ENCODE results near the gene ST6GALNAC2. TPM values are rescaled to one million over a fixed set of nuclear protein-coding genes. Genes with fewer than 3 reads are reported as not detected.
"Not testable (repeated sequence)": the region's sequence is repeated elsewhere in the genome, so short reads cannot be mapped to it uniquely, and the experiment has no call there.

The ST6GALNAC2 gene
- total and polyA plus RNA-seq, 2 experiments from 2014 or later = 0.65 to 0.96 TPM

DNA sequence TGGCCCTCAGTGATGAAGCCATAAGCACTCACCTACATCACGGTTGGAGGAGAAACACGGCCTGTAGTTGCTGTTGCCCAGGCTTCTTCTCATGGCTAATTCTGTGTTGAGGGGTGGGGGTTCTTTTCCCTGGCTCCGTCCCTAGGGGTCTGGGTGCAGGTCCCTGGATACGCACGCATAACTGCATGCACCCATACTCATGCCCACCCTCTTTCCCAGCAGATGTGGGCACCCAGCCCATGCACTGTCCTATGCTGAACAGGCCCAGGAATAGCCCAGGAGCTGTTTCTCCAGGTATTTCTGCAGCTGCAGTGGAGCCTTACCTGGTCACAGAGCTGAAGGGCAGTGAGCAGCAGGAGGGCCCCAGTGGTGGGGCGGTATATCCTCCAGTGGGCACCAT is 39.8 kb upstream of the ST6GALNAC2 start:
- 84 to 88% methylated on average over 6 of the region's 6 CpGs for WGBS, 2 experiments (ENCODE audit: low coverage in 1 of 2, low lambda C conversion rate in 2 of 2, missing lambda C conversion rate in 2 of 2)
- no peak overlapping the region for H3K9ac ChIP-seq
- H3K27me3 ChIP-seq (replicated peaks; ENCODE audit: insufficient read depth) = 0 out of 2 replicates have a peak, but pooled peaks cover 6% of the 10 kb centered on the region
- 0 out of 2 replicates have a peak, but pooled peaks cover 8% of the 10 kb centered on the region for H3F3A ChIP-seq (ENCODE audit: insufficient read depth)
- in situ Hi-C loops (cut with MboI) = no loop called here
- no peaks in the 10 kb centered on the region for H3K9me3 ChIP-seq (ENCODE audit: low read depth)
- TF ChIP-seq EZH2 (IDR thresholded peaks at IDR 0.05; ENCODE audit: insufficient read depth, poor library complexity, severe bottlenecking) (no peak), EZH2phosphoT487 (IDR thresholded peaks at IDR 0.05; ENCODE audit: insufficient read depth, low read depth) (no peak)
- H3K36me3 ChIP-seq (ENCODE audit: low read depth) = no peaks in the 10 kb centered on the region
- DNase-seq = no peak
- H3K4me3 ChIP-seq = no peak overlapping the region
- no peaks in the 10 kb centered on the region for H3K79me2 ChIP-seq (ENCODE audit: insufficient read depth)
- no peaks in the 10 kb centered on the region for H4K20me1 ChIP-seq (ENCODE audit: insufficient read depth)
- peaks cover 9% of the 10 kb centered on the region for H3K4me1 ChIP-seq (ENCODE audit: insufficient read depth)
- no peak overlapping the region for H3K4me2 ChIP-seq (ENCODE audit: unreplicated experiment)
- no peak overlapping the region for H2AFZ ChIP-seq
- H3K27ac ChIP-seq = no peak overlapping the region
- H3K9me2 ChIP-seq (ENCODE audit: insufficient read depth) = no peaks in the 10 kb centered on the region

DNA sequence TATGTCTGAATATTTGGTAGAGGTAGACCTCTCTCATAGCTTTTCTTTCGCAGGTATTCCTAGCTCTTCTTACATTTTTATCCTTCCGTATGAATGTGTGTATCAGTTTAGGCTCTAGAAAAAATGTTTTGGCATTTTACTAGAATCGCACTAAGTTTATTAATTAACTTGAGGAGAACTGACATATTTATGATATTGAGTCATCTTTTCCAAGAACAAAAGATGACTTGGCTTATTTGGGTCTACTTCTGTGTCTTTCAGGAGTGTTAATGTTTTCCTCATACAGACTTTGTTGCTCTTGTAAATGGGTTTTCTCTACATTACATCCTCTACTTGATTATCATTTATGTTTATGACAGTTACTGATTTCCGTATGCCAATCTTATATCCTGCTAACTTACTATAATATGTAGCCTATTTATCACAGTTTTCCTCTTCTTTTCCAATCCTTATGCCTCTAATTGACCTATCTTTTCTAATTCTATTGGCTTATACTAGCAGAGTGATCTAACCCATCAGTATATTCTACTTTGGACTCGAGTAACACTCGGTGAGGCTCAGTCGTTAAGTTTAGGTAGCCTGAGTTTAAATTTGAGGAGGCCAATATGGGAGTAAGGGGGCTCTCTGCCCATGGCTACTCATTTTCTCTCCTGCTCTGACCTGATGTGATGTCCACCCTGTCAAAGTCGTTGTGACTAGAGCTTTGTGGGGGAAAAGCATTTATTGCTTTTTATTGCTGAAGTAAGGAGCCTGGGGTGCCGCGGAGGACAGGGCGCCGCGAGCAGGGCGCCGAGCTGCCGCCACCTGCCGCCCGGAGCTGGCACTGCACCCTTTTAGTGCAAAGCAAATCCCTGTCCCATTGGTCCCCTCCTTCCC is 37.8 kb upstream of the ST6GALNAC2 start:
- in situ Hi-C loops (cut with MboI) = no loop called here
- WGBS, 2 experiments (ENCODE audit: low coverage in 1 of 2, low lambda C conversion rate in 2 of 2, missing lambda C conversion rate in 2 of 2) = 7% methylated on average over 18 of the region's 18 CpGs

DNA sequence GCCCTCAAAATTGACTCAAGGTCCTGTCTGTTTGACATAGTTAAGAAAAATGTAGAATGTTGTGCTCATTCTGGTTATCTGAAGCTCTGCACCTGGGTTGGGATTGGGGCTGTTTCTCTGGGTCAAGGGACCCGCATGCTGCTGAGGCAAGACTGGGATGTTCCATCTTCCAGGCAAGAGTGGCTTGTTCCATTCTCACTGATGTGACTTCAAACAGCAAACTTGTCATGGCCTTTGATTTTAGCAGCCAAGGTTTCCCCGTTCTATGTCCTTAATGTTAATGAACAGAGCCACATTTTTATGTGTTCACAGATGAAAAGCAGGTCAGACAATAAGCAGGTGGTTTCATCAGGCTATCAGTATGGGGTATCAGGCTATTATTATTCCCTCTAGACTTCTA is 32.2 kb upstream of the ST6GALNAC2 start:
- no peak overlapping the region for H3K27ac ChIP-seq
- H3K4me3 ChIP-seq = no peak overlapping the region
- H3K79me2 ChIP-seq (ENCODE audit: insufficient read depth) = no peaks in the 10 kb centered on the region
- TF ChIP-seq EZH2 (IDR thresholded peaks at IDR 0.05; ENCODE audit: insufficient read depth, poor library complexity, severe bottlenecking) (no peak), EZH2phosphoT487 (IDR thresholded peaks at IDR 0.05; ENCODE audit: insufficient read depth, low read depth) (no peak)
- H3F3A ChIP-seq (ENCODE audit: insufficient read depth) = no peaks in the 10 kb centered on the region
- no peaks in the 10 kb centered on the region for H3K36me3 ChIP-seq (ENCODE audit: low read depth)
- in situ Hi-C loops (cut with MboI) = no loop called here
- H3K4me2 ChIP-seq (ENCODE audit: unreplicated experiment) = no peak overlapping the region
- no peak for DNase-seq
- H3K9ac ChIP-seq = no peak overlapping the region
- no peak overlapping the region for H2AFZ ChIP-seq
- H3K9me2 ChIP-seq (ENCODE audit: insufficient read depth) = no peaks in the 10 kb centered on the region
- H3K9me3 ChIP-seq (ENCODE audit: low read depth) = no peaks in the 10 kb centered on the region
- H3K4me1 ChIP-seq (ENCODE audit: insufficient read depth) = no peaks in the 10 kb centered on the region
- no peaks in the 10 kb centered on the region for H3K27me3 ChIP-seq (replicated peaks; ENCODE audit: insufficient read depth)
- 63 to 65% methylated on average over 2 of the region's 2 CpGs for WGBS, 2 experiments (ENCODE audit: low coverage in 1 of 2, low lambda C conversion rate in 2 of 2, missing lambda C conversion rate in 2 of 2)
- no peaks in the 10 kb centered on the region for H4K20me1 ChIP-seq (ENCODE audit: insufficient read depth)

More for the DNA sequence above, 37.8 kb upstream of the ST6GALNAC2 start:
- Histone ChIP-seq H3K9me2 (ENCODE audit: insufficient read depth) (no peaks in the 10 kb centered on the region), H3K9ac (peak overlapping the region; percentile 69), H3K79me2 (ENCODE audit: insufficient read depth) (no peaks in the 10 kb centered on the region), H2AFZ (peak overlapping the region; percentile 81), H3K4me3 (peak overlapping the region; percentile 61), H3K4me2 (ENCODE audit: unreplicated experiment) (peak overlapping the region; percentile 84), H4K20me1 (ENCODE audit: insufficient read depth) (no peaks in the 10 kb centered on the region), H3K9me3 (ENCODE audit: low read depth) (no peaks in the 10 kb centered on the region), H3K36me3 (ENCODE audit: low read depth) (no peaks in the 10 kb centered on the region), H3F3A (ENCODE audit: insufficient read depth) (0 out of 2 replicates have a peak, but pooled peaks cover 8% of the 10 kb centered on the region), H3K27ac (peak overlapping the region; percentile 41), H3K4me1 (ENCODE audit: insufficient read depth) (peaks cover 9% of the 10 kb centered on the region), H3K27me3 (replicated peaks; ENCODE audit: insufficient read depth) (0 out of 2 replicates have a peak, but pooled peaks cover 6% of the 10 kb centered on the region)
- no peak for TF ChIP-seq EZH2 (IDR thresholded peaks at IDR 0.05; ENCODE audit: insufficient read depth, poor library complexity, severe bottlenecking)
- no peak for TF ChIP-seq EZH2phosphoT487 (IDR thresholded peaks at IDR 0.05; ENCODE audit: insufficient read depth, low read depth)
- DNase-seq = peak; percentile 82

DNA sequence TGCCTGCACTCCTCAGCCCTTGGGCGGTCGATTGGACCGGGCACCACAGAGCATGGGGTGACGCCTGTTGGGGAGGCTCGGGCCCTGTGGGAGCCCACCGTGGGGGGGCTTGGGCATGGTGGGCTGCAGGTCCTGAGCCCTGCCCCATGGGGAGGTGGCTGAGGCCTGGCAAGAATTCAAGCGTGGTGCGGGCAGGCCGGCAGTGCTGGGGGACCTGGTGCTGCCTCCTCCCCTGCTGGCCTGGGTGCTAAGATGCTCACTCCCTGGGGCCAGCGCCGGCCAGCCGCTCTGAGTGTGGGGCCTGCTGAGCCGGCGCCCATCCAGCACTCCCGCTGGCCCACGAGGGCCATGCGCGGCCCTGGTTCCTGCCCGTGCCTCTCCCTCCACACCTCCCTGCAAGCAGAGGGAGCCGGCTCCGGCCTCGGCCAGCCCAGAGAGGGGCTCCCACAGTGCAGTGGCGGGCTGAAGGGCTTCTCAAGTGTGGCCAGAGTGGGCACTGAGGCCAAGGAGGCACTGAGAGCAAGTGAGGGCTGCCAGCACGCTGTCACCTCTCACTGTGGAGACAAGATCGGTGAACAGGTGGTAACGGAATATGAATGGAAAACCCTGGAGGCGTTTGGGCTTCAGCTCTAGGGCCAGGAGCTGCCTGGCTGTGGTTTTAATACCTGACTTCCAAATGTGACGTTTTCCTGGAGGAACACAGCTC is 29.4 kb upstream of the ST6GALNAC2 start:
- H4K20me1 ChIP-seq (ENCODE audit: insufficient read depth) = no peaks in the 10 kb centered on the region
- in situ Hi-C loops (cut with MboI) = no loop called here
- H3K27me3 ChIP-seq (replicated peaks; ENCODE audit: insufficient read depth) = no peaks in the 10 kb centered on the region
- no peaks in the 10 kb centered on the region for H3K79me2 ChIP-seq (ENCODE audit: insufficient read depth)
- no peaks in the 10 kb centered on the region for H3K36me3 ChIP-seq (ENCODE audit: low read depth)
- H2AFZ ChIP-seq = no peak overlapping the region
- WGBS, 2 experiments (ENCODE audit: low coverage in 1 of 2, low lambda C conversion rate in 2 of 2, missing lambda C conversion rate in 2 of 2) = 78 to 82% methylated on average over 19 to 26 of the region's 28 CpGs
- no peak overlapping the region for H3K4me3 ChIP-seq
- H3K4me1 ChIP-seq (ENCODE audit: insufficient read depth) = no peaks in the 10 kb centered on the region
- H3K9me2 ChIP-seq (ENCODE audit: insufficient read depth) = no peaks in the 10 kb centered on the region
- no peak overlapping the region for H3K9ac ChIP-seq
- no peaks in the 10 kb centered on the region for H3F3A ChIP-seq (ENCODE audit: insufficient read depth)
- DNase-seq = no peak
- no peak overlapping the region for H3K27ac ChIP-seq
- H3K9me3 ChIP-seq (ENCODE audit: low read depth) = no peaks in the 10 kb centered on the region
- TF ChIP-seq EZH2phosphoT487 (IDR thresholded peaks at IDR 0.05; ENCODE audit: insufficient read depth, low read depth) = no peak
- TF ChIP-seq EZH2 (IDR thresholded peaks at IDR 0.05; ENCODE audit: insufficient read depth, poor library complexity, severe bottlenecking) = no peak
- H3K4me2 ChIP-seq (ENCODE audit: unreplicated experiment) = no peak overlapping the region

DNA sequence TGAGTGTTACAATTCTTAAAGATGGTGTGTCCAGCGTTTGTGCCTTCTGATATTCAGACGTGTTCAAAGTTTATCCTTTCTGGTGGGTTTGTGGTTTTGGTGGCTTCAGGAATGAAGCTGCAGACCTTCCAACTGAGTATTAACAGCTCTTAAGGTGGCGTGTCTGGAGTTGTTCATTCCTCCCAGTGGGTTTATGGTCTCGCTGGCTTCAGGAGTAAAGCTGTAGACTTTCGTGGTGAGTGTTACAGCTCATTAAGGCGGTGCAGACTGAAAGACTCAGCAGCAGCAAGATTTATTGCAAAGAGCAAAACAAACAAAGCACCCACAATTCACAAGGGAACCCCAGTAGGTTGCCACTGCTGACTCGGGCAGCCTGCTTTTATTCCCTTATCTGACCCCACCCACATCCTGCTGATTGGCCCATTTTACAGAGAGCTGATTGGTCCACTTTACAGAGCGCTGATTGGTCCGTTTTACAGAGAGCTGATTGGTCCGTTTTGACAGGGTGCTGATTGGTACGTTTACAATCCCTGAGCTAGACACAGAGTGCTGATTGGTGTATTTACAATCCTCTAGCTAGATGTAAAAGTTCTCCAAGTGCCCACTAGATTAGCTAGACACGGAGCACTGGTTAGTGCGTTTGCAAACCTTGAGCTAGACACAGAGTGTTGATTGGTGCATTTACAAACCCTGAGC is 28.6 kb upstream of the ST6GALNAC2 start:
- H3K27ac ChIP-seq; in situ Hi-C loops (cut with MboI); DNase-seq; H3K4me2 ChIP-seq (ENCODE audit: unreplicated experiment); H3K9me3 ChIP-seq (ENCODE audit: low read depth); H3K79me2 ChIP-seq (ENCODE audit: insufficient read depth); H3K4me1 ChIP-seq (ENCODE audit: insufficient read depth); H3K9ac ChIP-seq; H2AFZ ChIP-seq; H3F3A ChIP-seq (ENCODE audit: insufficient read depth); H4K20me1 ChIP-seq (ENCODE audit: insufficient read depth); H3K4me3 ChIP-seq; H3K27me3 ChIP-seq (replicated peaks; ENCODE audit: insufficient read depth); H3K9me2 ChIP-seq (ENCODE audit: insufficient read depth); H3K36me3 ChIP-seq (ENCODE audit: low read depth): not testable (repeated sequence)
- 71 to 72% methylated on average over 13 of the region's 13 CpGs for WGBS, 2 experiments (ENCODE audit: low coverage in 1 of 2, low lambda C conversion rate in 2 of 2, missing lambda C conversion rate in 2 of 2)
